Transverse colon (tissue), 4 donors: ENCODE data around the gene CCDC186. TPM values are rescaled to one million over a fixed set of nuclear protein-coding genes. Genes with fewer than 3 reads are reported as not detected.

ENCODE experiments used
- DNase-seq: peaks from one replicate; pipeline ENCODE4 v3.0.0-alpha.2; 2019
- H3K27ac ChIP-seq, 4 donors: fragments of 200-600 bp; sonication (generic); 2 replicates each; pipeline ENCODE4 v1.5.1; 2016 to 2018; ENCODE audit warnings: inconsistent platforms in 4 of 4
- H3K27me3 ChIP-seq: fragments of 200-600 bp; sonication (generic); 2 replicates; pipeline ENCODE4 v1.5.1; 2017; ENCODE audit warnings: inconsistent platforms
- H3K36me3 ChIP-seq, 4 donors: fragments of 200-600 bp; sonication (generic); 2 replicates each; pipeline ENCODE4 v1.5.1; 2017 to 2019; ENCODE audit warnings: inconsistent platforms in 4 of 4
- H3K4me1 ChIP-seq, 4 donors: fragments of 200-600 bp; sonication (generic); 2 replicates each; pipeline ENCODE4 v1.5.1; 2017 to 2020; ENCODE audit warnings: inconsistent platforms in 4 of 4
- H3K4me3 ChIP-seq, 4 donors: fragments of 200-600 bp; sonication (generic); 1 replicate in 1 of 4; 2 replicates in 3 of 4; pipeline versions ENCODE4 v1.5.1 to v1.6.1; 2017 to 2019; ENCODE audit warnings: inconsistent platforms in 4 of 4
- H3K9me3 ChIP-seq, 2 donors: fragments of 200-600 bp; sonication (generic); 2 replicates each; pipeline ENCODE4 v1.5.1; 2017 to 2019; ENCODE audit warnings: inconsistent platforms in 2 of 2
- EP300 ChIP-seq: sonication (generic); formaldehyde crosslinking; IDR thresholded peaks from one replicate; pipeline ENCODE4 v1.6.1; 2017; ENCODE audit warnings: antibody characterized with exemption, low read depth
- POLR2A ChIP-seq: fragments of 450-650 bp; IDR thresholded peaks from one replicate; pipeline ENCODE4 v1.6.1; 2016; ENCODE audit warnings: antibody characterized with exemption, mild to moderate bottlenecking, moderate library complexity
- POLR2AphosphoS5 ChIP-seq, 3 donors: sonication (generic); formaldehyde crosslinking; IDR thresholded peaks; one replicate each; pipeline ENCODE4 v1.6.1; 2016; ENCODE audit warnings: antibody characterized with exemption in 3 of 3
- WGBS, 2 donors: methylation state at CpG; one replicate each; pipeline ENCODE4 v1.1.5; 2018; ENCODE audit warnings: low coverage in 1 of 2; 5-methylcytosine and 5-hydroxymethylcytosine counted together
- in situ Hi-C, 4 donors: fragments of 200-750 bp; cut with MboI; loops; one replicate each; pipeline versions ENCODE4 v1.15.0 to v1.15.1; 2017; ENCODE audit warnings: low sequenced_read_pairs in 3 of 4, low pct_ligation_motif_present in 1 of 4, low pct_unique_long_range_greater_than_20kb in 1 of 4
- intact Hi-C: fragments of 100-400 bp; cut with DNase I; formaldehyde crosslinking; loops from one replicate; pipeline ENCODE4 v1.15.1; 2023; ENCODE audit warnings: low total_unique reads
- total RNA-seq, 4 donors: library from RNA; depleted of rRNA; stranded (reverse); fragments of >200 nt; gene quantifications; one replicate each; pipeline ENCODE4 v1.1.0, GENCODE V29; 2016
- TF ChIP-seq, protein P1 (sequence below), 5 experiments: fragments of 200-600 bp in 3 of 5; fragments of 450-650 bp in 2 of 5; sonication (generic) in 3 of 5; IDR thresholded peaks; 1 replicate in 2 of 5; 2 replicates in 3 of 5; pipeline ENCODE4 v1.5.1; 2016 to 2017; ENCODE audit warnings: antibody characterized with exemption in 5 of 5, inconsistent platforms in 3 of 5, mild to moderate bottlenecking in 2 of 5, moderate library complexity in 1 of 5

Gene CCDC186
- total RNA-seq, 4 donors from 2014 or later, result 18.7 to 194 (median 47.5) TPM

DNA sequence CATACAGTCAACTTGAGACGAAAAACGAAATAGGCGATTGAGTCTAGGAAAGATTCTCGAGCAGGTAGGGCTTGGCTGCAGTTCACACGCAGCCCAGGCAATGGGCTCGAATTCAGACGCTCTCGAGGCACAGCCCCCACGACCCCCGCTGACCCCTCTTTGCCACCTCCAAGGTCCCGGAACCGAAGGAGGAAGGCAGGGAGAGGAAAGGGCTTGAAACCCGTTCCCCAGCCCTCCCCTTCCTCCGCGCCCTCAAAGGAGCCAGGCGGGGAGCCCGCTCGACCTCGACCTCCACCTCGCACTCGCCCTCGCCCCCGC lies 441 bp downstream of the CCDC186 start:
- peaks cover 0 to 39% (median 21%) of the 10 kb centered on the region in 4 donors for H3K4me1 ChIP-seq
- no peaks in the 10 kb centered on the region for H3K27me3 ChIP-seq
- no peaks in the 10 kb centered on the region for H3K9me3 ChIP-seq
- 0% methylated on average over 4 to 21 of the region's 23 CpGs for WGBS, 2 donors
- intact Hi-C loops, result no loop called here
- H3K27ac ChIP-seq, result peak overlapping the region; percentile 89 to 96 (median 95)
- no peak for DNase-seq
- peak overlapping the region; percentile 71 to 96 (median 86) for H3K4me3 ChIP-seq
- no peaks in the 10 kb centered on the region for H3K36me3 ChIP-seq
- no peak for TF ChIP-seq POLR2AphosphoS5 (IDR thresholded peaks at IDR 0.05)
- TF ChIP-seq EP300, result no peak
- no peak for TF ChIP-seq POLR2A
- TF ChIP-seq, protein P1, sequence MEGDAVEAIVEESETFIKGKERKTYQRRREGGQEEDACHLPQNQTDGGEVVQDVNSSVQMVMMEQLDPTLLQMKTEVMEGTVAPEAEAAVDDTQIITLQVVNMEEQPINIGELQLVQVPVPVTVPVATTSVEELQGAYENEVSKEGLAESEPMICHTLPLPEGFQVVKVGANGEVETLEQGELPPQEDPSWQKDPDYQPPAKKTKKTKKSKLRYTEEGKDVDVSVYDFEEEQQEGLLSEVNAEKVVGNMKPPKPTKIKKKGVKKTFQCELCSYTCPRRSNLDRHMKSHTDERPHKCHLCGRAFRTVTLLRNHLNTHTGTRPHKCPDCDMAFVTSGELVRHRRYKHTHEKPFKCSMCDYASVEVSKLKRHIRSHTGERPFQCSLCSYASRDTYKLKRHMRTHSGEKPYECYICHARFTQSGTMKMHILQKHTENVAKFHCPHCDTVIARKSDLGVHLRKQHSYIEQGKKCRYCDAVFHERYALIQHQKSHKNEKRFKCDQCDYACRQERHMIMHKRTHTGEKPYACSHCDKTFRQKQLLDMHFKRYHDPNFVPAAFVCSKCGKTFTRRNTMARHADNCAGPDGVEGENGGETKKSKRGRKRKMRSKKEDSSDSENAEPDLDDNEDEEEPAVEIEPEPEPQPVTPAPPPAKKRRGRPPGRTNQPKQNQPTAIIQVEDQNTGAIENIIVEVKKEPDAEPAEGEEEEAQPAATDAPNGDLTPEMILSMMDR (IDR thresholded peaks at IDR 0.05), result no peak
- in situ Hi-C loops, result no loop called here

DNA sequence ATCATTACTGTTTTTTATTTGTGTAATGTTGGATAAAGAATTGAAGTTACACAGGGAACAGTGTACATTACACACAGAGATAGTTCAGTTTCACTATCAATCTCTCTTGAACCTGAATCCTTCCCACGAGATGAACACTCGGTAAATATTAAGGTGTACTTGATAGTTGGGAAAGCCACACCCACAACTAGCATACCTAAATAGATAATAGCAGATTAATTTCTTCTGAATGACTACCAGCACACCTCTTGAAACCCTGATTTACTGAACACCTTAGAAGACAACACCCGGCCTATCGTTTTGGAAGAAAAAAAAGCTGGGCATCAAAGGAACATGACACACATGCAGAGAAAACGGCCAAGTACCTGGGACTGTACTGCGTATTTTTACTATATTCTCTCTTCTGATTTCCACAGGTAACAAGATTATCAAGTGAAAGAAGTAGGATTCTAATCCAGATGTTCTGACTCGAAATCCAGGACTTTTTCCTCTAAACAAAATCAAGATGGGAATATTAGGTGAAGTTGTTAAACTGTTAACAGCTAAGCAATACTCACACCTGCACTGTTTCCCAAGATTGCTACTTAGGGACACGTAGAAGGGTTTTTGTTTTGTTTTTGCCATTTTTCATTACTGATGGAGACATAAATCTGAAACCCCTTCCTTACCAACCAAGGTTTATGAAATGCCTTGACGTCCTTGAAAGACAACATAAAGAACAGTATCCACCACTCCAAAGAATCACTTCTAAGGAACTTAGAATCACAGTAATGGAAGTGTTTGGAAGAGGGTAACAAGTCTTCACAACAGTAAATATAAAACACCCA lies 1.0 kb downstream of the CCDC186 start:
- DNase-seq, result no peak
- peak overlapping the region; percentile 89 to 96 (median 95) for H3K27ac ChIP-seq
- in situ Hi-C loops (no loop called here), intact Hi-C loops (no loop called here)
- no peaks in the 10 kb centered on the region for H3K9me3 ChIP-seq
- TF ChIP-seq POLR2AphosphoS5 (IDR thresholded peaks at IDR 0.05) (no peak), EP300 (no peak), POLR2A (no peak)
- TF ChIP-seq, protein P1 (IDR thresholded peaks at IDR 0.05), result no peak
- no peaks in the 10 kb centered on the region for H3K36me3 ChIP-seq
- peaks cover 0 to 39% (median 21%) of the 10 kb centered on the region in 4 donors for H3K4me1 ChIP-seq
- peak overlapping the region; percentile 71 to 96 (median 86) for H3K4me3 ChIP-seq
- WGBS, 2 donors, result 13 to 15% methylated on average over 9 of the region's 9 CpGs
- H3K27me3 ChIP-seq, result no peaks in the 10 kb centered on the region

DNA sequence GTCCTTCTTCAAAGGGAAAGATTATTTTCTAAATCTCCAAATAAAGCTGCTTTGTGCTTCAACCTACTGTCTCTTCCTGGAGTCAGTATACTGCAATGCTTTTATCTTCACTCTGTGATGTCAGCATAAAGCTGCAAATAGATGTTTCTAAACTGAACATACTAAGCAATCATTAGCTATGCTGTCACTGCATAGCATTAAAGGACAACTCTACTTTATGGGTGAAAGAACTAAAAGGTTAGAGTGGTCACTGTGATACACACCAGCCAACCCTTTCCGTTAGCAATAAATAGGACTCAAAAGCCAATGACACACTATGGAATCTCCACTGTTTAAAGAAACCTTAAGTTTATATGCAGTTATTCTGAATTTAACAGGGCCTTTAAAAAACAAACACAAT lies 1.8 kb downstream of the CCDC186 start:
- H3K27ac ChIP-seq, result peak overlapping the region; percentile 89 to 96 (median 95)
- WGBS, 2 donors, result 11 to 33% methylated on average over 1 of the region's 1 CpG
- no peaks in the 10 kb centered on the region for H3K9me3 ChIP-seq
- peaks cover 0 to 42% (median 21%) of the 10 kb centered on the region in 4 donors for H3K4me1 ChIP-seq
- peak overlapping the region in 3 of 4 donors; percentile 71 to 87 (median 86) for H3K4me3 ChIP-seq
- DNase-seq, result no peak
- no peaks in the 10 kb centered on the region for H3K36me3 ChIP-seq
- TF ChIP-seq POLR2AphosphoS5 (IDR thresholded peaks at IDR 0.05) (no peak), POLR2A (no peak), EP300 (no peak)
- TF ChIP-seq, protein P1 (IDR thresholded peaks at IDR 0.05), result no peak
- no peaks in the 10 kb centered on the region for H3K27me3 ChIP-seq
- intact Hi-C loops (no loop called here), in situ Hi-C loops (no loop called here)

DNA sequence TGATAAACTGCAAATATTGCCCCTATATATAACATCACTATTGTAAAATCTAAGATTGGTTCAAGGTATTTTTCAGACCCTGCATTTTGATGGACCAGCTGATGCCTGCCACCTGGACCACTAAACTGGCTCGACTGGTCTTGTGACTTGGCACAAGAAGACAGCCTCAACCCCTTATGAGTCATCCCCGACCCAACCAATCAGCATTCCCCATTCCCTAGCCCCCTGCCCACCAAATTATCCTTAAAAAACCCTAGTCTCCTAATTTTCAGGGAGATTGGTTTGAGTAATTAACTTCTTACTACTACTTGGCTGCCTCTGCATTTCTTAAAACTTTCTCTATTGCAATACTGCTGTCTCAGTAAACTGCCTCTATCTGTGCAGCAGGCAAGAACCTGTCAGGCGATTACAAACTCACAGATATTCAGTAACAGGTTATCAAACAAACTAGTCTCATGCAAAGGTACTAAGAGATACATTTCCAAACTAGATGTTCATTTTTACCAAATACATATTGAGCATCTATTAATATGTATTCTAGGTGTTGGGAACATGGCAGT lies 5.5 kb downstream of the CCDC186 start:
- H3K4me3 ChIP-seq, result no peak overlapping the region
- 97% methylated on average over 3 of the region's 3 CpGs; no CpG with 5 or more reads in 1 of the 2 donors for WGBS, 2 donors
- H3K27me3 ChIP-seq, result no peaks in the 10 kb centered on the region
- no peaks in the 10 kb centered on the region for H3K9me3 ChIP-seq
- H3K27ac ChIP-seq, result no peak overlapping the region
- intact Hi-C loops (no loop called here), in situ Hi-C loops (no loop called here)
- no peak for DNase-seq
- no peaks in the 10 kb centered on the region for H3K36me3 ChIP-seq
- TF ChIP-seq, protein P1 (IDR thresholded peaks at IDR 0.05), result no peak
- TF ChIP-seq POLR2AphosphoS5 (IDR thresholded peaks at IDR 0.05), result no peak
- no peak for TF ChIP-seq POLR2A
- no peak for TF ChIP-seq EP300
- H3K4me1 ChIP-seq, result peaks cover 7 to 48% (median 18%) of the 10 kb centered on the region in 4 donors
